Mucosa of rectum (tissue), 2 donors: Measurements from ENCODE around the gene LSM4.
"Not testable (repeated sequence)": the region's sequence is repeated elsewhere in the genome, so short reads cannot be mapped to it uniquely, and the experiment has no call there.

Source experiments
- H3K27ac ChIP-seq, 2 donors: one replicate each; pipeline ENCODE4 v1.7.0; 2013; ENCODE audit warnings: inconsistent platforms in 2 of 2, low read depth in 2 of 2, low read length in 2 of 2
- H3K27me3 ChIP-seq, 2 donors: one replicate each; pipeline ENCODE4 v1.7.0; 2013; ENCODE audit warnings: low read length in 2 of 2; ENCODE audit not compliant: control insufficient read depth in 2 of 2, insufficient read depth in 2 of 2
- H3K36me3 ChIP-seq, 2 donors: one replicate each; pipeline ENCODE4 v1.7.0; 2013; ENCODE audit warnings: low read length in 2 of 2; ENCODE audit not compliant: control insufficient read depth in 2 of 2, insufficient read depth in 2 of 2
- H3K4me1 ChIP-seq, 2 donors: one replicate each; pipeline ENCODE4 v1.7.0; 2013; ENCODE audit warnings: low read length in 2 of 2, mild to moderate bottlenecking in 1 of 2; ENCODE audit not compliant: control insufficient read depth in 2 of 2, insufficient read depth in 2 of 2
- H3K4me3 ChIP-seq, 2 donors: one replicate each; pipeline ENCODE4 v1.7.0; 2013; ENCODE audit warnings: low read length in 2 of 2
- H3K9ac ChIP-seq, 2 donors: one replicate each; pipeline ENCODE4 v1.7.0; 2013; ENCODE audit warnings: low read length in 2 of 2, low read depth in 1 of 2, mild to moderate bottlenecking in 1 of 2
- H3K9me3 ChIP-seq, 2 donors: one replicate each; pipeline ENCODE4 v1.7.0; 2013; ENCODE audit warnings: low read length in 2 of 2; ENCODE audit not compliant: control insufficient read depth in 2 of 2
- donor health status: healthy.
- donor health status: Normal muscosa, but diverticular disease.

The LSM4 gene

GRCh38 chr19:18354743-18355142 is 31.9 kb upstream of the LSM4 start:
- H3K9me3 ChIP-seq, H3K27ac ChIP-seq, H3K4me1 ChIP-seq, H3K27me3 ChIP-seq, H3K9ac ChIP-seq, H3K4me3 ChIP-seq: not testable (repeated sequence)
- peaks cover 30 to 34% of the 10 kb centered on the region in 2 donors for H3K36me3 ChIP-seq

- Histone ChIP-seq H3K4me1 (no peaks in the 10 kb centered on the region), H3K9ac (no peak overlapping the region), H3K27ac (no peak overlapping the region), H3K27me3 (no peaks in the 10 kb centered on the region), H3K36me3 (peaks cover 26 to 28% of the 10 kb centered on the region in 2 donors), H3K9me3 (no peaks in the 10 kb centered on the region), H3K4me3 (no peak overlapping the region)
Measured at GRCh38 chr19:18353378-18354005, 30.6 kb upstream of the LSM4 start.

GRCh38 chr19:18351544-18351943 is 28.7 kb upstream of the LSM4 start:
- H3K27ac ChIP-seq: no peak overlapping the region
- H3K27me3 ChIP-seq: no peaks in the 10 kb centered on the region
- peaks cover 12 to 21% of the 10 kb centered on the region in 2 donors for H3K36me3 ChIP-seq

GRCh38 chr19:18350490-18350889 is 27.6 kb upstream of the LSM4 start:
- Histone ChIP-seq H3K4me3 (no peak overlapping the region), H3K4me1 (peaks cover 2 to 6% of the 10 kb centered on the region in 2 donors), H3K27ac (no peak overlapping the region), H3K27me3 (no peaks in the 10 kb centered on the region), H3K9me3 (no peaks in the 10 kb centered on the region), H3K36me3 (peaks cover 8 to 13% of the 10 kb centered on the region in 2 donors), H3K9ac (no peak overlapping the region)

More at GRCh38 chr19:18351544-18351943, 28.7 kb upstream of the LSM4 start:
- Histone ChIP-seq H3K9me3 (no peaks in the 10 kb centered on the region), H3K9ac (no peak overlapping the region), H3K4me3 (no peak overlapping the region), H3K4me1 (no peaks in the 10 kb centered on the region)

DNA sequence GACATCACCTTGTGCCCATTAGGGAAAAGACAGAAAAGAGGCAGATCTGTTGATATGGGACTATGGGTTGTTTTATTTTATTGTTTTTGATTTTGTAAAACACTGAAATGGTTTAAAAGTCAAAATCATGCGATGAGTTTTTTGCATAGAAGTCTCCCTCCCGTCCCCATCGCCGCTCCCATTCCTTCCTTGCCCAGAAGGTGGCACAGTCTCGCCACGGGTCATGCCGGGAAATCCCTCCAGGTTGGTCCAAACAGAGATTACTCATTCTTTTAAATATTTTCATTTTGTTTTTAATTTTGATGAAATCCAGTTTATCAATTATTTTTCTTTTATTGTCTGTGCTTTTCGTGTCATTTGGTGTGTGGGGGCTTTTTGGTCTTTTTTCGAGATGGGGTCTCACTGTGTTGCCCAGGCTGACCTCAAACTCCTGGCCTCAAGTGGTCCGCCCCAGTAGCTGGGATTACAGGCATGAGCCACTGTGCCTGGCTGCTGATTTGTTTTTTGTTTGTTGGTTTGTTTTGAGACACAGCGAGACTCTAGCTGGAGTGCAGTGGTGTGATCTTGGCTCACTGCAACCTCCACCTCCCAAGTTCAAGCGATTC is 26.8 kb upstream of the LSM4 start:
- H3K27ac ChIP-seq: no peak overlapping the region

DNA sequence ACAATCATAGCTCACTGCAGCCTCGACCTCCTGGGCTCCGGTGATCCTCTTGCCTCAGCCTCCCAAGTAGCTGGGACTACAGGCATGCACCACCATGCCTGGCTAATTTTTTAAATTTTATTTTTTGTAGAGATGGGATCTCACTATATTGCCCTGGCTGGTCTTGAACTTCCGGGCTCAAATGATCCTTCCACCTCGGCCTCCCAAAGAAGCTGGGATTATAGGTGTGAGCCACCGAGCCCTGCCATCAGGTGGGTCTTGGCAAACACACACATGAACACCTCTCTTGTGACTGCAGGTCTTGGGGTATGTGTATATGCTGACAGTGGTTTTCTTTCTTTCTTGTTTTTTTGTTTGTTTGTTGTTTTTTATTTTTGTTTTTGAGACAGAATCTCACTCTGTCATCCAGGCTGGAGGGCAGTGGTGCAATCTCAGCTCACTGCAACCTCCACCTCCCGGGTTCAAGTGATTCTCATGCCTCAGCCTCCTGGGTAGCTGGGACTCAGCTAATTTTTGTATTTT is 26.0 kb upstream of the LSM4 start:
- not testable (repeated sequence) for H3K9me3 ChIP-seq, H3K27me3 ChIP-seq, H3K27ac ChIP-seq, H3K4me3 ChIP-seq, H3K9ac ChIP-seq
- peaks cover 2 to 16% of the 10 kb centered on the region in 2 donors for H3K4me1 ChIP-seq
- H3K36me3 ChIP-seq: peaks cover 8 to 11% of the 10 kb centered on the region in 2 donors

More for the DNA sequence above, 26.8 kb upstream of the LSM4 start:
- Histone ChIP-seq H3K36me3 (peaks cover 8 to 11% of the 10 kb centered on the region in 2 donors), H3K9ac (no peak overlapping the region), H3K9me3 (no peaks in the 10 kb centered on the region), H3K4me3 (no peak overlapping the region), H3K4me1 (peaks cover 2 to 11% of the 10 kb centered on the region in 2 donors), H3K27me3 (no peaks in the 10 kb centered on the region)

- no peak overlapping the region for H3K4me3 ChIP-seq
- H3K4me1 ChIP-seq: peaks cover 2 to 21% of the 10 kb centered on the region in 2 donors
- no peaks in the 10 kb centered on the region for H3K9me3 ChIP-seq
- H3K27me3 ChIP-seq: no peaks in the 10 kb centered on the region
- peaks cover 4 to 13% of the 10 kb centered on the region in 2 donors for H3K36me3 ChIP-seq
- H3K9ac ChIP-seq: no peak overlapping the region
- H3K27ac ChIP-seq: no peak overlapping the region
Measured at GRCh38 chr19:18348171-18348570, 25.3 kb upstream of the LSM4 start.

- Histone ChIP-seq H3K4me3 (no peak overlapping the region), H3K27ac (no peak overlapping the region), H3K4me1 (peaks cover 2 to 30% of the 10 kb centered on the region in 2 donors), H3K9ac (peak overlapping the region in 1 of 2 donors; percentile 24), H3K36me3 (peaks cover 7 to 15% of the 10 kb centered on the region in 2 donors), H3K9me3 (no peaks in the 10 kb centered on the region), H3K27me3 (no peaks in the 10 kb centered on the region)
Measured at GRCh38 chr19:18346091-18346490, 23.2 kb upstream of the LSM4 start.

GRCh38 chr19:18345296-18345695 is 22.4 kb upstream of the LSM4 start:
- Histone ChIP-seq H3K27me3 (no peaks in the 10 kb centered on the region), H3K36me3 (peaks cover 3 to 12% of the 10 kb centered on the region in 2 donors), H3K9ac (peak overlapping the region in 1 of 2 donors; percentile 45), H3K9me3 (no peaks in the 10 kb centered on the region), H3K27ac (no peak overlapping the region), H3K4me1 (peaks cover 2 to 32% of the 10 kb centered on the region in 2 donors), H3K4me3 (no peak overlapping the region)

GRCh38 chr19:18344582-18344950 is 21.7 kb upstream of the LSM4 start:
- H3K4me3 ChIP-seq: no peak overlapping the region
- H3K36me3 ChIP-seq: peaks cover 3 to 10% of the 10 kb centered on the region in 2 donors
- H3K4me1 ChIP-seq: peaks cover 9 to 38% of the 10 kb centered on the region in 2 donors
- peak overlapping the region; percentile 24 to 45 for H3K9ac ChIP-seq
- no peaks in the 10 kb centered on the region for H3K27me3 ChIP-seq
- peak overlapping the region; percentile 63 to 82 for H3K27ac ChIP-seq
- no peaks in the 10 kb centered on the region for H3K9me3 ChIP-seq
